ENCODE data around the gene SSB.

Gene SSB

DNA sequence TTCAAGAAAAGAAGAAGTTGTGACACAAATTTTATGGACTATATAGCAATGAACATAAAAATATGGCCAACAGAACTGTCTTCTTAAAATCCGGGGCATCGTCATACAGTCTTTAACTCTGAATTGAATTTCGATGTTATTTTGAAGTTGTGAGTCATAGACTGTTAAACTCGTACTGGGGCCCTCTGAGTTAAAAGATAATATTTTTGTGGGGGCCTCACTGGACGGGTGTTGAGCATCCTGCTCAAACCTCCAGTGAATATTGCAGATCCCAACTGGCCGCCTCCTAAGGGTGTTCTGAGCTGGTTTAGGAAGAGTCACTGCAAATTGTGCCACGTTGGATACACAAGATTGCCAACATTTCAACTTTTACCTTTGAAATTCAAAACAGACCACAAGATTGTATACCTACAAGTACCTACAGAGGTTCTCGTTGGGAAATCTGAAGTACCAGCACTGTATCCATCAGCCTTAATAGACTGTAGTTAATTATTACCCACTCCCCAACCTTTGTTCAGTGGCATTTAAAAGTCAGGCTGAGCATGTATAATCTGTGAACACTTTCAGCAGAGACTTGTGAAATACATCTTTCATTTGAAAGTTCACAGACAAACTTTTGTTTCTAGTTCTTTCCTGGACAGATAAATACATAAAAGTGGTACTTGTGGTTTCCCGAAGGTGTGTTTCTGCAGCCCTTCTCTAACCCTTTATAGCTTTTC, 37.3 kb upstream of the SSB start:
- no peak overlapping the region for H3K4ac ChIP-seq (ENCODE audit: low read depth, low read length)
- H3K27me3 ChIP-seq (ENCODE audit: insufficient read depth, low read length) = no peaks in the 10 kb centered on the region
- H3K79me2 ChIP-seq (ENCODE audit: control insufficient read depth, insufficient read depth, low read length, poor library complexity) = no peaks in the 10 kb centered on the region
- H3K4me1 ChIP-seq (ENCODE audit: control insufficient read depth in 1 of 2, insufficient read depth in 2 of 2, low read length in 2 of 2) = no peaks in the 10 kb centered on the region
- no peak for DNase-seq
- no peaks in the 10 kb centered on the region for H3K79me1 ChIP-seq (ENCODE audit: low read length)
- no peak overlapping the region for H3K14ac ChIP-seq (ENCODE audit: low read length)
- H3K36me3 ChIP-seq (ENCODE audit: control insufficient read depth in 1 of 2, insufficient read depth in 2 of 2, low read length in 2 of 2) = peaks cover 0 to 1% of the 10 kb centered on the region in 2 experiments
- no peak overlapping the region for H3K18ac ChIP-seq (ENCODE audit: low read length)
- no peak overlapping the region for H4K91ac ChIP-seq (ENCODE audit: low read depth, low read length)
- H2AK5ac ChIP-seq (ENCODE audit: low read length) = no peak overlapping the region
- no peak overlapping the region for H2BK12ac ChIP-seq (ENCODE audit: low read length)
- H3K9me3 ChIP-seq (ENCODE audit: insufficient read depth, low read depth, low read length) = no peaks in the 10 kb centered on the region
- no peak overlapping the region for H4K12ac ChIP-seq (ENCODE audit: low read depth, low read length)
- H2BK5ac ChIP-seq (ENCODE audit: low read depth, low read length, poor library complexity) = no peak overlapping the region
- no peak overlapping the region for H2AFZ ChIP-seq (ENCODE audit: insufficient read depth, low read length, poor library complexity)
- H3K9ac ChIP-seq (ENCODE audit: low read length) = no peak overlapping the region
- H3K4me2 ChIP-seq (ENCODE audit: low read length) = no peak overlapping the region
- no CpG with 5 or more reads among the region's 9 CpGs for WGBS (ENCODE audit: extremely low coverage, insufficient coverage, insufficient read length)
- H4K8ac ChIP-seq (ENCODE audit: low read depth, low read length) = no peak overlapping the region
- H3K23ac ChIP-seq (ENCODE audit: low read length) = no peak overlapping the region
- no peak overlapping the region for H2BK120ac ChIP-seq (ENCODE audit: insufficient read depth, low read length, poor library complexity)
- no peak overlapping the region for H3K27ac ChIP-seq (ENCODE audit: low read depth, low read length)
- no peak overlapping the region for H3K4me3 ChIP-seq (ENCODE audit: low read depth, low read length)

DNA sequence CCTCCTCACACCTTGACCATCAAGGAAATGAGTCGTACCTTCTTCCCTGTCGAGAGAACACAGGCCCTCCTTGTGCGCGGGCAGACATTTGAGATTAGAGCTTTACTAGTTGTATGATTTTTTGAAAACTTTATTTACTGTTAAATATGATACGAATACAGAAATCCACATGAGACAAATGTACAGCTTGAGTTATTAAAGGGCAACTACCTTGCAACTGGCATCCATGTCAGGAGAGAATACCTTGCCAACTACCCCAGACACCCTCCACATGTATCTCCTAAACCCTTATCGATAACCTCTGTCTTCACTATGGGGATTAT, 36.7 kb upstream of the SSB start:
- no CpG with 5 or more reads among the region's 6 CpGs for WGBS (ENCODE audit: extremely low coverage, insufficient coverage, insufficient read length)
- H2AFZ ChIP-seq (ENCODE audit: insufficient read depth, low read length, poor library complexity) = no peak overlapping the region
- H3K27ac ChIP-seq (ENCODE audit: low read depth, low read length) = no peak overlapping the region

DNA sequence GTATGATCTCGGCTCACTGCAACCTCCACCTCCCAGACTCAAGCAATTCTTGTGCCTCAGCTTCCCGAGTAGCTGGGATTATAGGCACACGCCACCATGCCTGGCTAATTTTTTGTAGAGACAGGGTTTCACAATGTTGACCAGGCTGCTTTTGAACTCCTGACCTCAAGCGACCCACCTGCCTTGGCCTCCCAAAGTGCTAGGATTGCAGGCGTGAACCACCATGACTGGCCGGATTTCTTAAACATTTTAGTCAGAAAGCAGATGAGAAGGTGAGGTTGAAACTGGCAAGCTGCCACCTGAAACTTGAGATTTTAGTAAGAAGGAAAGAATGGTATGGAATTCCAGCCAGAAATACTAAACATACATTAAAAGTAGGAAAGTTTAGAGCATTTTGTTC, 33.1 kb upstream of the SSB start:
- Histone ChIP-seq H3K4ac (ENCODE audit: low read depth, low read length) (no peak overlapping the region), H3K14ac (ENCODE audit: low read length) (no peak overlapping the region), H3K9me3 (ENCODE audit: insufficient read depth, low read depth, low read length) (no peaks in the 10 kb centered on the region), H2BK5ac (ENCODE audit: low read depth, low read length, poor library complexity) (no peak overlapping the region), H3K9ac (ENCODE audit: low read length) (no peak overlapping the region), H2AFZ (ENCODE audit: insufficient read depth, low read length, poor library complexity) (no peak overlapping the region), H4K91ac (ENCODE audit: low read depth, low read length) (no peak overlapping the region), H3K79me1 (ENCODE audit: low read length) (no peaks in the 10 kb centered on the region), H3K4me3 (ENCODE audit: low read depth, low read length) (no peak overlapping the region), H3K27ac (ENCODE audit: low read depth, low read length) (no peak overlapping the region), H3K79me2 (ENCODE audit: control insufficient read depth, insufficient read depth, low read length, poor library complexity) (no peaks in the 10 kb centered on the region), H3K36me3 (ENCODE audit: control insufficient read depth in 1 of 2, insufficient read depth in 2 of 2, low read length in 2 of 2) (no peaks in the 10 kb centered on the region), H2AK5ac (ENCODE audit: low read length) (no peak overlapping the region), H3K4me1 (ENCODE audit: control insufficient read depth in 1 of 2, insufficient read depth in 2 of 2, low read length in 2 of 2) (no peaks in the 10 kb centered on the region), H2BK120ac (ENCODE audit: insufficient read depth, low read length, poor library complexity) (no peak overlapping the region), H3K18ac (ENCODE audit: low read length) (no peak overlapping the region), H4K8ac (ENCODE audit: low read depth, low read length) (no peak overlapping the region), H4K12ac (ENCODE audit: low read depth, low read length) (no peak overlapping the region), H3K4me2 (ENCODE audit: low read length) (no peak overlapping the region), H3K27me3 (ENCODE audit: insufficient read depth, low read length) (no peaks in the 10 kb centered on the region), H2BK12ac (ENCODE audit: low read length) (no peak overlapping the region), H3K23ac (ENCODE audit: low read length) (no peak overlapping the region)
- no CpG with 5 or more reads among the region's 6 CpGs for WGBS (ENCODE audit: extremely low coverage, insufficient coverage, insufficient read length)
- DNase-seq = no peak

More for the DNA sequence above, 36.7 kb upstream of the SSB start:
- no peak for DNase-seq
- no peaks in the 10 kb centered on the region for H3K4me1 ChIP-seq (ENCODE audit: control insufficient read depth in 1 of 2, insufficient read depth in 2 of 2, low read length in 2 of 2)
- H3K4ac ChIP-seq (ENCODE audit: low read depth, low read length) = no peak overlapping the region
- no peak overlapping the region for H2BK12ac ChIP-seq (ENCODE audit: low read length)
- H3K18ac ChIP-seq (ENCODE audit: low read length) = no peak overlapping the region
- H3K23ac ChIP-seq (ENCODE audit: low read length) = no peak overlapping the region
- H3K79me2 ChIP-seq (ENCODE audit: control insufficient read depth, insufficient read depth, low read length, poor library complexity) = no peaks in the 10 kb centered on the region
- H3K79me1 ChIP-seq (ENCODE audit: low read length) = no peaks in the 10 kb centered on the region
- H3K9me3 ChIP-seq (ENCODE audit: insufficient read depth, low read depth, low read length) = no peaks in the 10 kb centered on the region
- no peak overlapping the region for H4K8ac ChIP-seq (ENCODE audit: low read depth, low read length)
- H3K9ac ChIP-seq (ENCODE audit: low read length) = no peak overlapping the region
- no peak overlapping the region for H4K91ac ChIP-seq (ENCODE audit: low read depth, low read length)
- H3K27me3 ChIP-seq (ENCODE audit: insufficient read depth, low read length) = no peaks in the 10 kb centered on the region
- H3K4me3 ChIP-seq (ENCODE audit: low read depth, low read length) = no peak overlapping the region
- H3K36me3 ChIP-seq (ENCODE audit: control insufficient read depth in 1 of 2, insufficient read depth in 2 of 2, low read length in 2 of 2) = no peaks in the 10 kb centered on the region
- no peak overlapping the region for H2BK120ac ChIP-seq (ENCODE audit: insufficient read depth, low read length, poor library complexity)
- H3K14ac ChIP-seq (ENCODE audit: low read length) = no peak overlapping the region
- no peak overlapping the region for H4K12ac ChIP-seq (ENCODE audit: low read depth, low read length)
- H2BK5ac ChIP-seq (ENCODE audit: low read depth, low read length, poor library complexity) = no peak overlapping the region
- H2AK5ac ChIP-seq (ENCODE audit: low read length) = no peak overlapping the region
- no peak overlapping the region for H3K4me2 ChIP-seq (ENCODE audit: low read length)

DNA sequence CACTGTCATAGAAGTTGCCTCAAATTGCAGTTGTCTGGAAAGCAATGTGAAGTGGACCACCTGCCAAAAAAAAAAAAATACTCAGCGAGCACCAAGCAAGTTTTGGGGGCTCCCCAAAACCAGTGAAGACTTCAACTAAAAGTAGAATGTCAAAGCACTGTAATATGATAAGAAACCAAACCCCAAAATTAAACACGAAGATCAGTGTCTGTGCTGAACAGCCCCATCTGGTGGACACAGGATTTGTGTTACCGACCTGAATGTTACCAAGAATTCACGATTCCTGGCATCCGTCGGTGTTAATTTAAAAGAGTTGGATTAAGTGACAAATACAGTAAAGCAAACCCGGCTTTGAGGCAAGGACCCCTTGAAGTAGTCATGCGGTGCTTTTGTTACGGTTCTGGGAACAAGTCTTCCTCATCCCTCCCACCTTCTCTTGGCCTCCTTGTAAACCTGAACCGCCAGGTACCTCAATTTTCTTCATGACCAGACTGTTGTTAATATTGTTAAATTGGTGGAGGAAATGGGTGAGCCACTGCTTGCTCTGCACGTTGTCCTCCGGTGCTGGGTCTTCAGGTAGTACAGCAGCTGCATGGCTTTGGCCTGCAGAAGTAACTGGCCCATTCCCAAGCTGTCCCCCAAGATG, 31.3 kb upstream of the SSB start:
- Histone ChIP-seq H3K9me3 (ENCODE audit: insufficient read depth, low read depth, low read length) (no peaks in the 10 kb centered on the region), H4K12ac (ENCODE audit: low read depth, low read length) (no peak overlapping the region), H3K27ac (ENCODE audit: low read depth, low read length) (no peak overlapping the region), H3K36me3 (ENCODE audit: control insufficient read depth in 1 of 2, insufficient read depth in 2 of 2, low read length in 2 of 2) (no peaks in the 10 kb centered on the region), H3K79me2 (ENCODE audit: control insufficient read depth, insufficient read depth, low read length, poor library complexity) (no peaks in the 10 kb centered on the region), H3K14ac (ENCODE audit: low read length) (no peak overlapping the region), H3K27me3 (ENCODE audit: insufficient read depth, low read length) (no peaks in the 10 kb centered on the region), H2BK5ac (ENCODE audit: low read depth, low read length, poor library complexity) (no peak overlapping the region), H3K9ac (ENCODE audit: low read length) (no peak overlapping the region), H3K18ac (ENCODE audit: low read length) (no peak overlapping the region), H2BK120ac (ENCODE audit: insufficient read depth, low read length, poor library complexity) (no peak overlapping the region), H2BK12ac (ENCODE audit: low read length) (no peak overlapping the region), H3K4me2 (ENCODE audit: low read length) (no peak overlapping the region), H2AFZ (ENCODE audit: insufficient read depth, low read length, poor library complexity) (no peak overlapping the region), H2AK5ac (ENCODE audit: low read length) (no peak overlapping the region), H4K8ac (ENCODE audit: low read depth, low read length) (no peak overlapping the region), H3K4me1 (ENCODE audit: control insufficient read depth in 1 of 2, insufficient read depth in 2 of 2, low read length in 2 of 2) (no peaks in the 10 kb centered on the region), H3K4me3 (ENCODE audit: low read depth, low read length) (no peak overlapping the region), H3K4ac (ENCODE audit: low read depth, low read length) (no peak overlapping the region), H3K79me1 (ENCODE audit: low read length) (no peaks in the 10 kb centered on the region), H4K91ac (ENCODE audit: low read depth, low read length) (no peak overlapping the region), H3K23ac (ENCODE audit: low read length) (no peak overlapping the region)
- DNase-seq = peak; percentile 37 to 73
- WGBS (ENCODE audit: extremely low coverage, insufficient coverage, insufficient read length) = no CpG with 5 or more reads among the region's 12 CpGs

All from trophoblast cell (in vitro differentiated cells and primary cell).